ENCODE data around the gene STUB1. TPM values are rescaled to one million over a fixed set of nuclear protein-coding genes. Genes with fewer than 3 reads are reported as not detected.

STUB1 gene
- total and polyA plus RNA-seq, 2 donors (not counting 1 experiment from before 2014, with no cell fraction given) = 94.3 to 116 TPM

GRCh38 chr16:680967-681745 lies 946 bp downstream of the STUB1 start:
- H3K27me3 ChIP-seq (replicated peaks in 1 of 4; ENCODE audit: control extremely low read depth in 1 of 4, control insufficient read depth in 3 of 4, insufficient read depth in 4 of 4, low read length in 3 of 4) = peaks cover 0 to 13% (median 5%) of the 10 kb centered on the region in 4 experiments
- Mint-ChIP-seq H3K9me3 (ENCODE audit: insufficient read depth) (no peaks in the 10 kb centered on the region), H3K4me3 (peak overlapping the region; percentile 80), H3K27me3 (no peaks in the 10 kb centered on the region), H3K27ac (peak overlapping the region; percentile 65), H3K4me1 (peaks cover 39% of the 10 kb centered on the region)
- H3K9ac ChIP-seq (ENCODE audit: low read length) = peak overlapping the region; percentile 67
- TF ChIP-seq CTCF (IDR thresholded peaks at IDR 0.05) (no peak), EZH2 (IDR thresholded peaks at IDR 0.05; ENCODE audit: borderline replicate concordance, insufficient read depth, low read depth, low read length, poor library complexity, severe bottlenecking) (no peak)
- CTCF ChIA-PET = interaction anchor here (0.8 to 1.4 kb wide), 3 partner anchors 9 to 45 kb away, joined by 3 to 7 read pairs (median 3); partner anchors contain the start of genes METTL26, RHOT2 and WDR24
- peaks cover 0 to 17% of the 10 kb centered on the region in 2 experiments for H3K36me3 ChIP-seq (replicated peaks in 1 of 2; ENCODE audit: control extremely low read depth in 1 of 2, control insufficient read depth in 1 of 2, extremely low read depth in 1 of 2, insufficient read depth in 2 of 2, low read length in 1 of 2)
- intact Hi-C loops (cut with micrococcal nuclease) = loop anchor here (5.0 kb wide), 1 partner anchor 41 kb away; the partner anchor contains the start of gene ANTKMT
- peak overlapping the region; percentile 99 for H3K4me2 ChIP-seq (replicated peaks; ENCODE audit: low read depth, low read length, poor library complexity, severe bottlenecking)
- ATAC-seq (ENCODE audit: low read depth) (no peak), DNase-seq (peak; percentile 51)
- WGBS (ENCODE audit: insufficient coverage) = 56% methylated on average over 44 of the region's 44 CpGs
- POLR2A ChIA-PET = interaction anchor here (0.8 to 1.1 kb wide), 2 partner anchors 9 to 155 kb away, joined by 3 to 6 read pairs; partner anchors contain the start of gene WDR24
- peaks cover 28 to 63% of the 10 kb centered on the region in 2 donors for H3K4me1 ChIP-seq (ENCODE audit: control insufficient read depth in 2 of 2, insufficient read depth in 2 of 2, low read length in 2 of 2)
- peak overlapping the region in 1 of 2 donors; percentile 81 for H3K27ac ChIP-seq (ENCODE audit: low read length in 2 of 2)
- H4K20me1 ChIP-seq (ENCODE audit: control insufficient read depth, insufficient read depth, low read length, poor library complexity, severe bottlenecking) = peaks cover 31% of the 10 kb centered on the region
- peaks cover 33% of the 10 kb centered on the region for H3K79me2 ChIP-seq (ENCODE audit: control insufficient read depth, insufficient read depth, low read length)
- peaks cover 0 to 7% (median 0%) of the 10 kb centered on the region in 3 donors for H3K9me3 ChIP-seq (ENCODE audit: control extremely low read depth in 1 of 3, control insufficient read depth in 2 of 3, insufficient read depth in 1 of 3, low read length in 2 of 3)
- peak overlapping the region; percentile 22 to 84 (median 65) for H3K4me3 ChIP-seq (ENCODE audit: control extremely low read depth in 1 of 5, extremely low read depth in 1 of 5, insufficient read depth in 1 of 5, low read depth in 2 of 5, low read length in 4 of 5)
- H2AFZ ChIP-seq (ENCODE audit: insufficient read depth, low read depth, low read length, poor library complexity, severe bottlenecking) = peak overlapping the region; percentile 85

Data from B cell (primary cell).